ENCODE measurements around the gene PPP6R1.
"Not testable (repeated sequence)": the region's sequence is repeated elsewhere in the genome, so short reads cannot be mapped to it uniquely, and the experiment has no call there.

PPP6R1 gene

DNA sequence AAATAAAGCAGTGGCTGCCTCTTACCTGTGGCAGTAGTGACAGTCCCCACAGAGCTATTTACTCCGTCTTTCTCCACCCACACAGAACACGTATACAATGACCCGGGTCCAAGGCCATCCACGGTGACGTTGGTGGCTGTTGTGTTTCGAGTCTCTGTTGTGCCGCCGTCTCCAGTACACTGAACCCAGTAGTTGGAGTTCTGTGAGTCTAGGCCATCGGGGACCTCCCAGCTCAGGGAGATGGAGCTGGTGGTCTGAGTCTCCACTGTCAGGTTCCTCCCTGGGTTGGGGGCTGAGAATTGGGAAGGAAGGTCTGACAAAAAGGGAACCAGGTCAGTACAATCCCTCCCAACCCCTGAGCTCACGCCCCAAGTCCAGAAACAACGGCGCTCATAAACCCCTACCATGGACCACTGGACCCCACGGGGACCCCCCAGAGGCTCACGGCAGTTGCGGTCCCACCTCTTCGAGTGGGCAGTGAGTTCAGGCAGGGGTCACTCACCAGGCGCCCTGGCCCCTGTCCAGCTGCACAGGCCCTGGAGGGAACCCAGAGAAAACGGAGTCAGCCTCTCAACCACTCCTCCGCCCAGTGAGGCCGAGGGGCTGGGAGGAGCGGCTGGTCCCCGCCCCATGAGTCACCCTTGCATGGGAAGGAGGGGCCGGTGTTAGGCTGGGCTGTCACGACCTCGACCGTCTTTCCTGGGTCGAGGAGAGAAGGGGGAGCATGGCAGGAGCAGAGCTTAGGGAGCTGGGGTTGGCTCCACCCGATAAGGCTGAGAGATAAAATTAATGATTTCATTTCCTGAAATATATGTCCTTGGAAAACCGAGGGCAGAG, 51.9 kb downstream of the PPP6R1 start:
- Histone ChIP-seq H3K4me3 (replicated peaks; ENCODE audit: insufficient read depth, low read length) (no peak overlapping the region), H3K27ac (replicated peaks) (no peak overlapping the region), H3K27me3 (ENCODE audit: insufficient read depth, poor library complexity, severe bottlenecking) (no peaks in the 10 kb centered on the region)
- TF ChIP-seq GABPA (IDR thresholded peaks at IDR 0.05; ENCODE audit: low read depth) (no peak), SPI1 (IDR thresholded peaks at IDR 0.05; ENCODE audit: borderline replicate concordance, low read depth) (no peak), REST (IDR thresholded peaks at IDR 0.05; ENCODE audit: insufficient replicate concordance, low read depth) (no peak), POLR2AphosphoS5 (IDR thresholded peaks at IDR 0.05; ENCODE audit: low read depth) (no peak), CTCF (IDR thresholded peaks at IDR 0.05; ENCODE audit: insufficient read depth, low read length) (no peak)
- DNase-seq (ENCODE audit: low read depth in 1 of 2, low spot score in 1 of 2): peak in 1 of 2 experiments; percentile 50

- H3K4me3 ChIP-seq (replicated peaks; ENCODE audit: insufficient read depth, low read length); H3K27ac ChIP-seq (replicated peaks); H3K27me3 ChIP-seq (ENCODE audit: insufficient read depth, poor library complexity, severe bottlenecking); DNase-seq (ENCODE audit: low read depth in 1 of 2, low spot score in 1 of 2): not testable (repeated sequence)
Measured at GRCh38 chr19:55202199-55202598, 56.6 kb downstream of the PPP6R1 start.

DNA sequence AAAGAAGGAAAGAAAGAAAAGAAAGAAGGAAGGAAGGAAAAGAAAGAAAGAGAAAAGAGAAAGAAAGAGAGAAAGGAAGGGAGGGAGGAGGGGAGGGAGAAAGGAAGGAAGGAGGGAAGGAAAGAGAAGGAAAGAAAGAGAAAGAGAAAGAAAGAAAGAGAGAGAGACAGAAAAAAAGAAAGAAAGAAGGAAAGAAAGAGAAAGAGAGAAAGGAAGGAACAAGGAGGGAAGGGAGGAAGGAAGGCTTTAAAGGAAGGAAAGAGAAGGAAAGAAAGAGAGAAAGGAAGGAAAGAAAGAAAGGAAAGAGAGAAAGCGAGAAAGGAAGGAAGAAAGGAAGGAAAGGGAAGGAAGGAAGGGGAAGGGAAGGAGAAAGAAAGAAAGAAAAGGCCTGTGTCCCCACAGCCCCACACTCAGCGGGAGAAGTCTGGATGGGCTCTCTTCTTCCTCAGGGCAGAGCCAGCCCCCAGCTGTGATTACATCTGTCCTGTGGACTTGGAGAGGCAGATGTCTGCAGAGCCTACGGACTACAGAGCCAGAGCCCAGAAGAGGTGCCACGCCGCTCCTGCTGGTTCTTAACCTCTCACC, 59.1 kb downstream of the PPP6R1 start:
- DNase-seq (ENCODE audit: low read depth in 1 of 2, low spot score in 1 of 2): no peak
- Histone ChIP-seq H3K27ac (replicated peaks) (no peak overlapping the region), H3K4me3 (replicated peaks; ENCODE audit: insufficient read depth, low read length) (no peak overlapping the region), H3K27me3 (ENCODE audit: insufficient read depth, poor library complexity, severe bottlenecking) (no peaks in the 10 kb centered on the region)
- TF ChIP-seq GABPA (IDR thresholded peaks at IDR 0.05; ENCODE audit: low read depth) (no peak), CTCF (IDR thresholded peaks at IDR 0.05; ENCODE audit: insufficient read depth, low read length) (no peak), REST (IDR thresholded peaks at IDR 0.05; ENCODE audit: insufficient replicate concordance, low read depth) (no peak), SPI1 (IDR thresholded peaks at IDR 0.05; ENCODE audit: borderline replicate concordance, low read depth) (no peak), POLR2AphosphoS5 (IDR thresholded peaks at IDR 0.05; ENCODE audit: low read depth) (no peak)

- Histone ChIP-seq H3K4me3 (replicated peaks; ENCODE audit: insufficient read depth, low read length) (no peak overlapping the region), H3K27ac (replicated peaks) (no peak overlapping the region), H3K27me3 (ENCODE audit: insufficient read depth, poor library complexity, severe bottlenecking) (no peaks in the 10 kb centered on the region)
- DNase-seq (ENCODE audit: low read depth in 1 of 2, low spot score in 1 of 2): no peak
- TF ChIP-seq POLR2AphosphoS5 (IDR thresholded peaks at IDR 0.05; ENCODE audit: low read depth) (no peak), SPI1 (IDR thresholded peaks at IDR 0.05; ENCODE audit: borderline replicate concordance, low read depth) (no peak), REST (IDR thresholded peaks at IDR 0.05; ENCODE audit: insufficient replicate concordance, low read depth) (peak; percentile 87), CTCF (IDR thresholded peaks at IDR 0.05; ENCODE audit: insufficient read depth, low read length) (no peak), GABPA (IDR thresholded peaks at IDR 0.05; ENCODE audit: low read depth) (no peak)
Measured at GRCh38 chr19:55198651-55199050, 60.2 kb downstream of the PPP6R1 start.
